ENCODE data around the gene TESK1.
A peak's percentile ranks its signal among the peaks of the same experiment; 100 is the strongest.
"Not testable (repeated sequence)": the region's sequence is repeated elsewhere in the genome, so short reads cannot be mapped to it uniquely, and the experiment has no call there.

The TESK1 gene

GRCh38 chr9:35604578-35605350, at the start of gene TESK1:
TSS of gene TESK1 (plus strand) at chr9:35605262. CDS start at chr9:35605620, 358 bp downstream.
- peak; percentile 10 to 66 for DNase-seq

- DNase-seq, result no peak
Measured at GRCh38 chr9:35555881-35556280, 49.2 kb upstream of the TESK1 start.

GRCh38 chr9:35556776-35557175, 48.3 kb upstream of the TESK1 start:
- no peak for DNase-seq

GRCh38 chr9:35557320-35557719, 47.7 kb upstream of the TESK1 start:
- DNase-seq, result no peak

- no peak for DNase-seq
Measured at GRCh38 chr9:35558185-35558584, 46.9 kb upstream of the TESK1 start.

GRCh38 chr9:35559792-35560530, 45.1 kb upstream of the TESK1 start:
- DNase-seq, result no peak

GRCh38 chr9:35560625-35561337, 44.3 kb upstream of the TESK1 start:
- DNase-seq, result no peak

GRCh38 chr9:35561468-35562261, 43.4 kb upstream of the TESK1 start:
- DNase-seq, result no peak

- no peak for DNase-seq
Measured at GRCh38 chr9:35562895-35563780, 41.9 kb upstream of the TESK1 start.

- DNase-seq, result no peak
Measured at GRCh38 chr9:35563791-35564197, 41.3 kb upstream of the TESK1 start.

GRCh38 chr9:35564658-35565061, 40.4 kb upstream of the TESK1 start:
- no peak for DNase-seq

GRCh38 chr9:35566417-35566816, 38.6 kb upstream of the TESK1 start:
- DNase-seq, result no peak

- no peak for DNase-seq
Measured at GRCh38 chr9:35568196-35568595, 36.9 kb upstream of the TESK1 start.

- DNase-seq, result no peak
Measured at GRCh38 chr9:35569206-35569605, 35.9 kb upstream of the TESK1 start.

- DNase-seq, result no peak
Measured at GRCh38 chr9:35570709-35571504, 34.2 kb upstream of the TESK1 start.

GRCh38 chr9:35574578-35575122, 30.4 kb upstream of the TESK1 start:
- DNase-seq, result no peak

GRCh38 chr9:35575478-35575877, 29.6 kb upstream of the TESK1 start:
- DNase-seq, result no peak

GRCh38 chr9:35577486-35577885, 27.6 kb upstream of the TESK1 start:
- no peak for DNase-seq

GRCh38 chr9:35579130-35579529, 25.9 kb upstream of the TESK1 start:
- DNase-seq, result no peak

- DNase-seq, result not testable (repeated sequence)
Measured at GRCh38 chr9:35579659-35580227, 25.3 kb upstream of the TESK1 start.

Measured in NCI-H446 (cell line).